GM18511 (cell line): Measurements from ENCODE around the gene DDX47.
"Not testable (repeated sequence)": the region's sequence is repeated elsewhere in the genome, so short reads cannot be mapped to it uniquely, and the experiment has no call there.

Source experiments
- ATAC-seq: cut with Tn5 transposase; IDR thresholded peaks from one replicate; pipeline ENCODE4 v1.9.1; 2021; ENCODE audit warnings: mild to moderate bottlenecking, moderate library complexity; ENCODE audit not compliant: unreplicated experiment

Gene DDX47

GRCh38 chr12:12870465-12870864 is 57.3 kb downstream of the DDX47 start:
- no peak for ATAC-seq

DNA sequence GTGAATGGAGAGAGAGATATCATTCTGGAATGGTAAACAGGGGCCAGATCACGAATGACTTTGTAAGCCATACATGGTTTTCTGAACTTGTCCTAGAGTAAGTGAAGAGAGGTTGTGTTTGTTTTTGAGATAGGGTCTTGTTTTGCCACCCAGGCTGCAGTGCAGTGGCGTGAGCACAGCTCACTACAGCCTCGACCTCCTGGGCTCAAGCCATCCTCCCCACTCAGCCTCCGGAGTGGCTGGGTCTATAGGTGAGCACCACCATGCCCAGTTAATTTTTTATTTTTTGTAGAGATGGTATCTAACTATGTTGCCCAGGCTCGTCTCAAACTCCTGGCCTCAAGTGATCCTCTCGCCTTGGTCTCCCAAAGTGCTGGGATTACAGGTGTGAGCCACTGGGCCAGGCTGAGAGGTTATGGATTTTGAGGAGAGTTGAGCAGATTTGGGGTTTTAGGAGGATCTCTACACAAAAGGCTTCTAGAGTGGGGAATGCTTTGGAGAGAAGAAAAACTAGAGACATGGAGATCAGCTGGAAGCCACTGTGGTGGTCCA is 58.5 kb downstream of the DDX47 start:
- no peak for ATAC-seq

DNA sequence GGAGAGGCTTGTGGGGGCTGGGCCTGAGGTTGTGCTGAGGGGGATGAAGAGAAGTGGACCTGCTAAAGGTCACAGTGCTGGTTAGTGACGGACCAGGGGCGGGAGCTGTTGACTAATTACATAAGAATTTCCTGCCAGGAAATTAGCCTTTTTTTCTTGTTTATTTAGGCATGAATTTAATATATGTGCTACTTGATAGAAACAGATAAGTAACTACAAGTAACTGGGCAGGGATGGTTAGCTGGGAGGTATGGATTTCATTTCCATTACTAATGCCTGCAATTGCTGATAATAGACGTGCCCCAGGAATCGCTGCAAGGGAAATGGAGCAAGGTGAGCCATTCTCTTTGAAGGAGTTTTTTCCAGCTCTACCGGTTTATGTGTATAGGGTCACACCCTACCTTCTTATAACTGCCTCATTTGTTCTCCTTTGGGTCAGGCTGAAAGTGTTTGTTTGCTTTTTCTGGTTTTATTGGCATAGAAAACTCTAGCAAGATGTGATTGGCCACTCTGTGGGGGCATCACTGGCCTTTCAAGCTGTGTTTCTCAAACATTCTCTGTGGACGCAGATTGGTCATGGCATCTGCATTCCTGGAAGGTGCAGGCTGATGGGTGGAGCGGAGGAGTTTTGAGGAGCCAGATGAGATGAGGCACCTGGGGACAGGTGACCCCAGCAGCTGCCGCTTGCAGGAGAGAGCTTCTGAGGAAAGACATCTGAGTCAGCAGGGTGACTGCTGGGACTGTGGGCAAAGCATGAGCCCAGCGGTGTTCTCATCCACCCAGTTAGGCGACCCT is 59.2 kb downstream of the DDX47 start:
- ATAC-seq = no peak

DNA sequence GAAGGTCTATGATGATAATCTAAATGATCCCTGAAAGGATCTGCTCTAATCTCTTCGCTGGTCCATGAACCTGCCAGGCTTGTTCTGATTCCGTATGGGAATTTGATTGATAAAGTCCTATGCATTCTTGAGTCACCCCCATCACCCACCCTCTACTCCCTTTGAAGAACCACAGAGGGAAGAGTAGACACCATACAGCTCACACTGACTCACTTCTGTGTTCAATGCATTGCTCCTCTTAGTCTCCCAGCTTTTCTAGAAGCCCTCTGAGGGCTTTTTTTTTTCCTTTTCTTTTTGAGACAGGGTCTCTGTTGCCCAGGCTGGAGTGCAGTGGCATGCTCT is 59.8 kb downstream of the DDX47 start:
- no peak for ATAC-seq

- ATAC-seq = no peak
Observed at GRCh38 chr12:12874029-12874428, 60.9 kb downstream of the DDX47 start.

DNA sequence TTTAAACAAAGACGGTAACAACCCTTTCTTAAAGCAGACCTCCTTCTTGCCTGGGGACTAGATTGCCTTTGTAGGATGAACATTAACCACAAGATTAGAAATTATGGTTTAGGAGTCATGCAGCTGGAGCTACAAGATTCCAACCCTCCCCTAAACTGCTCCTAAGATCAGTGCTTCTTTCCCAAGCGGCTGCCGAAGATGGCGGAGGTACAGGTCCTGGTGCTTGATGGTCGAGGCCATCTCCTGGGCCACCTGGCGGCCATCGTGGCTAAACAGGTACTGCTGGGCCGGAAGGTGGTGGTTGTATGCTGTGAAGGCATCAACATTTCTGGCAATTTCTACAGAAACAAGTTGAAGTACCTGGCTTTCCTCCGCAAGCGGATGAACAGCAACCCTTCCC is 62.2 kb downstream of the DDX47 start:
- ATAC-seq = not testable (repeated sequence)

GRCh38 chr12:12877153-12877768 is 64.1 kb downstream of the DDX47 start:
- ATAC-seq = no peak

GRCh38 chr12:12877781-12878455 is 64.8 kb downstream of the DDX47 start:
- ATAC-seq = no peak
